ENCODE measurements around the gene SLC6A4. TPM values are rescaled to one million over a fixed set of nuclear protein-coding genes. Genes with fewer than 3 reads are reported as not detected.

The SLC6A4 gene
- 10 to 100 TPM in 1 of 2 donors, 1 to 10 TPM in 1; 5.7 to 36.0 TPM for total RNA-seq
- 1 to 10 TPM; 1.1 to 3.6 TPM for polyA plus RNA-seq (ENCODE audit: insufficient read length in 2 of 2)
- long read RNA-seq, donor 1: 0 reads
- long read RNA-seq, donor 2: 0 reads
- long read RNA-seq, donor 3: 0 reads
- long read RNA-seq, donor 4: 0 reads

GRCh38 chr17:30235386-30236296 is at the start of gene SLC6A4:
Gene SLC6A4, minus strand, starts transcription at chr17:30235697. Its CDS starts 13,739 bp downstream, at chr17:30221958.
- peaks cover 33% of the 10 kb centered on the region for H3K4me1 ChIP-seq (ENCODE audit: control insufficient read depth, insufficient read depth, low read length)
- H3K9me3 ChIP-seq (ENCODE audit: control insufficient read depth, insufficient read depth, low read length): no peaks in the 10 kb centered on the region
- H3K4me3 ChIP-seq (ENCODE audit: low read depth, low read length): peak within 1 kb of the TSS; percentile 38
- peak in 3 of 6 donors; percentile 5 to 34 (median 13) for DNase-seq (ENCODE audit: low read depth in 4 of 6, low spot score in 6 of 6)
- no peaks in the 10 kb centered on the region for H3K36me3 ChIP-seq (ENCODE audit: control insufficient read depth, insufficient read depth, low read length)
- under 1% methylated on average over 81 of the region's 82 CpGs for WGBS (ENCODE audit: insufficient coverage)
- no peak within 1 kb of the TSS for H3K27ac ChIP-seq (ENCODE audit: low read depth, low read length)
- peaks cover 68% of the 10 kb centered on the region for H3K27me3 ChIP-seq (ENCODE audit: control insufficient read depth, insufficient read depth, low read length)

GRCh38 chr17:30279156-30279555 is 43.7 kb upstream of the SLC6A4 start:
- no peaks in the 10 kb centered on the region for H3K9me3 ChIP-seq (ENCODE audit: control insufficient read depth, insufficient read depth, low read length)
- no peak overlapping the region for H3K27ac ChIP-seq (ENCODE audit: low read depth, low read length)
- H3K36me3 ChIP-seq (ENCODE audit: control insufficient read depth, insufficient read depth, low read length): peaks cover 29% of the 10 kb centered on the region
- DNase-seq (ENCODE audit: low read depth in 4 of 6, low spot score in 6 of 6): no peak
- H3K4me3 ChIP-seq (ENCODE audit: low read depth, low read length): no peak overlapping the region
- H3K27me3 ChIP-seq (ENCODE audit: control insufficient read depth, insufficient read depth, low read length): no peaks in the 10 kb centered on the region
- H3K4me1 ChIP-seq (ENCODE audit: control insufficient read depth, insufficient read depth, low read length): no peaks in the 10 kb centered on the region

GRCh38 chr17:30278032-30278431 is 42.5 kb upstream of the SLC6A4 start:
- peaks cover 36% of the 10 kb centered on the region for H3K36me3 ChIP-seq (ENCODE audit: control insufficient read depth, insufficient read depth, low read length)
- no peaks in the 10 kb centered on the region for H3K27me3 ChIP-seq (ENCODE audit: control insufficient read depth, insufficient read depth, low read length)
- H3K9me3 ChIP-seq (ENCODE audit: control insufficient read depth, insufficient read depth, low read length): no peaks in the 10 kb centered on the region
- H3K4me3 ChIP-seq (ENCODE audit: low read depth, low read length): no peak overlapping the region
- H3K27ac ChIP-seq (ENCODE audit: low read depth, low read length): no peak overlapping the region
- no peaks in the 10 kb centered on the region for H3K4me1 ChIP-seq (ENCODE audit: control insufficient read depth, insufficient read depth, low read length)
- peak in 4 of 6 donors; percentile 20 to 83 (median 48) for DNase-seq (ENCODE audit: low read depth in 4 of 6, low spot score in 6 of 6)

- no peak for DNase-seq (ENCODE audit: low read depth in 4 of 6, low spot score in 6 of 6)
- Histone ChIP-seq H3K9me3 (ENCODE audit: control insufficient read depth, insufficient read depth, low read length) (no peaks in the 10 kb centered on the region), H3K4me3 (ENCODE audit: low read depth, low read length) (no peak overlapping the region), H3K27ac (ENCODE audit: low read depth, low read length) (no peak overlapping the region), H3K27me3 (ENCODE audit: control insufficient read depth, insufficient read depth, low read length) (no peaks in the 10 kb centered on the region), H3K4me1 (ENCODE audit: control insufficient read depth, insufficient read depth, low read length) (no peaks in the 10 kb centered on the region), H3K36me3 (ENCODE audit: control insufficient read depth, insufficient read depth, low read length) (peaks cover 33% of the 10 kb centered on the region)
- WGBS (ENCODE audit: insufficient coverage): no CpG with 5 or more reads among the region's 2 CpGs
Observed at GRCh38 chr17:30275911-30276310, 40.4 kb upstream of the SLC6A4 start.

- H3K27me3 ChIP-seq (ENCODE audit: control insufficient read depth, insufficient read depth, low read length): no peaks in the 10 kb centered on the region
- no peaks in the 10 kb centered on the region for H3K4me1 ChIP-seq (ENCODE audit: control insufficient read depth, insufficient read depth, low read length)
- no peaks in the 10 kb centered on the region for H3K9me3 ChIP-seq (ENCODE audit: control insufficient read depth, insufficient read depth, low read length)
- no peak overlapping the region for H3K27ac ChIP-seq (ENCODE audit: low read depth, low read length)
- peaks cover 32% of the 10 kb centered on the region for H3K36me3 ChIP-seq (ENCODE audit: control insufficient read depth, insufficient read depth, low read length)
- no peak overlapping the region for H3K4me3 ChIP-seq (ENCODE audit: low read depth, low read length)
- WGBS (ENCODE audit: insufficient coverage): no CpG with 5 or more reads among the region's 3 CpGs
- DNase-seq (ENCODE audit: low read depth in 4 of 6, low spot score in 6 of 6): no peak
Observed at GRCh38 chr17:30274887-30275286, 39.4 kb upstream of the SLC6A4 start.

GRCh38 chr17:30273373-30273772 is 37.9 kb upstream of the SLC6A4 start:
- no peaks in the 10 kb centered on the region for H3K4me1 ChIP-seq (ENCODE audit: control insufficient read depth, insufficient read depth, low read length)
- no peaks in the 10 kb centered on the region for H3K9me3 ChIP-seq (ENCODE audit: control insufficient read depth, insufficient read depth, low read length)
- H3K27me3 ChIP-seq (ENCODE audit: control insufficient read depth, insufficient read depth, low read length): no peaks in the 10 kb centered on the region
- DNase-seq (ENCODE audit: low read depth in 4 of 6, low spot score in 6 of 6): no peak
- H3K4me3 ChIP-seq (ENCODE audit: low read depth, low read length): no peak overlapping the region
- H3K27ac ChIP-seq (ENCODE audit: low read depth, low read length): no peak overlapping the region
- H3K36me3 ChIP-seq (ENCODE audit: control insufficient read depth, insufficient read depth, low read length): peaks cover 28% of the 10 kb centered on the region
- WGBS (ENCODE audit: insufficient coverage): 90% methylated on average over 2 of the region's 6 CpGs

GRCh38 chr17:30271102-30271501 is 35.6 kb upstream of the SLC6A4 start:
- Histone ChIP-seq H3K4me1 (ENCODE audit: control insufficient read depth, insufficient read depth, low read length) (no peaks in the 10 kb centered on the region), H3K27me3 (ENCODE audit: control insufficient read depth, insufficient read depth, low read length) (no peaks in the 10 kb centered on the region), H3K27ac (ENCODE audit: low read depth, low read length) (no peak overlapping the region), H3K9me3 (ENCODE audit: control insufficient read depth, insufficient read depth, low read length) (no peaks in the 10 kb centered on the region), H3K36me3 (ENCODE audit: control insufficient read depth, insufficient read depth, low read length) (peaks cover 34% of the 10 kb centered on the region), H3K4me3 (ENCODE audit: low read depth, low read length) (no peak overlapping the region)
- DNase-seq (ENCODE audit: low read depth in 4 of 6, low spot score in 6 of 6): peak in 1 of 6 donors; percentile 15
- WGBS (ENCODE audit: insufficient coverage): no CpG with 5 or more reads among the region's 6 CpGs

- Histone ChIP-seq H3K4me1 (ENCODE audit: control insufficient read depth, insufficient read depth, low read length) (no peaks in the 10 kb centered on the region), H3K4me3 (ENCODE audit: low read depth, low read length) (no peak overlapping the region), H3K36me3 (ENCODE audit: control insufficient read depth, insufficient read depth, low read length) (peaks cover 25% of the 10 kb centered on the region), H3K27ac (ENCODE audit: low read depth, low read length) (no peak overlapping the region), H3K9me3 (ENCODE audit: control insufficient read depth, insufficient read depth, low read length) (no peaks in the 10 kb centered on the region), H3K27me3 (ENCODE audit: control insufficient read depth, insufficient read depth, low read length) (no peaks in the 10 kb centered on the region)
- no CpG with 5 or more reads among the region's 2 CpGs for WGBS (ENCODE audit: insufficient coverage)
- DNase-seq (ENCODE audit: low read depth in 4 of 6, low spot score in 6 of 6): no peak
Observed at GRCh38 chr17:30267625-30268024, 32.1 kb upstream of the SLC6A4 start.

- peak in 1 of 6 donors; percentile 36 for DNase-seq (ENCODE audit: low read depth in 4 of 6, low spot score in 6 of 6)
- Histone ChIP-seq H3K4me1 (ENCODE audit: control insufficient read depth, insufficient read depth, low read length) (no peaks in the 10 kb centered on the region), H3K27ac (ENCODE audit: low read depth, low read length) (peak overlapping the region; percentile 3), H3K9me3 (ENCODE audit: control insufficient read depth, insufficient read depth, low read length) (no peaks in the 10 kb centered on the region), H3K27me3 (ENCODE audit: control insufficient read depth, insufficient read depth, low read length) (no peaks in the 10 kb centered on the region), H3K4me3 (ENCODE audit: low read depth, low read length) (no peak overlapping the region), H3K36me3 (ENCODE audit: control insufficient read depth, insufficient read depth, low read length) (peaks cover 17% of the 10 kb centered on the region)
- WGBS (ENCODE audit: insufficient coverage): no CpG with 5 or more reads among the region's 2 CpGs
Observed at GRCh38 chr17:30263552-30264333, 28.2 kb upstream of the SLC6A4 start.

All from spinal cord (tissue), 10 donors.